ENCODE data around the gene SLC2A13.
"Not testable (repeated sequence)": the region's sequence is repeated elsewhere in the genome, so short reads cannot be mapped to it uniquely, and the experiment has no call there.

SLC2A13 gene

GRCh38 chr12:39920222-39920621, 185.7 kb downstream of the SLC2A13 start:
- DNase-seq, result no peak

GRCh38 chr12:39919790-39920189, 186.1 kb downstream of the SLC2A13 start:
- no peak for DNase-seq

- DNase-seq, result no peak
Observed at GRCh38 chr12:39915249-39915648, 190.6 kb downstream of the SLC2A13 start.

GRCh38 chr12:39912211-39912980, 193.5 kb downstream of the SLC2A13 start:
- DNase-seq, result no peak

- DNase-seq, result no peak
Observed at GRCh38 chr12:39906237-39906636, 199.6 kb downstream of the SLC2A13 start.

- no peak for DNase-seq
Observed at GRCh38 chr12:39905152-39905551, 200.7 kb downstream of the SLC2A13 start.

- no peak for DNase-seq
Observed at GRCh38 chr12:39902821-39903220, 203.1 kb downstream of the SLC2A13 start.

- no peak for DNase-seq
Observed at GRCh38 chr12:39897315-39897714, 208.6 kb downstream of the SLC2A13 start.

GRCh38 chr12:39893388-39893787, 212.5 kb downstream of the SLC2A13 start:
- not testable (repeated sequence) for DNase-seq

- DNase-seq, result no peak
Observed at GRCh38 chr12:39892146-39892545, 213.7 kb downstream of the SLC2A13 start.

- no peak for DNase-seq
Observed at GRCh38 chr12:39887856-39888255, 218.0 kb downstream of the SLC2A13 start.

- no peak for DNase-seq
Observed at GRCh38 chr12:39886106-39886505, 219.8 kb downstream of the SLC2A13 start.

GRCh38 chr12:39884616-39885125, 221.2 kb downstream of the SLC2A13 start:
- DNase-seq, result no peak

- no peak for DNase-seq
Observed at GRCh38 chr12:39883411-39883810, 222.5 kb downstream of the SLC2A13 start.

- no peak for DNase-seq
Observed at GRCh38 chr12:39878753-39879152, 227.1 kb downstream of the SLC2A13 start.

- DNase-seq, result no peak
Observed at GRCh38 chr12:39875721-39876120, 230.2 kb downstream of the SLC2A13 start.

- no peak for DNase-seq
Observed at GRCh38 chr12:39874785-39875184, 231.1 kb downstream of the SLC2A13 start.

- DNase-seq, result no peak
Observed at GRCh38 chr12:39873065-39873464, 232.8 kb downstream of the SLC2A13 start.

- no peak for DNase-seq
Observed at GRCh38 chr12:39872425-39872824, 233.5 kb downstream of the SLC2A13 start.

GRCh38 chr12:39868328-39868725, 237.6 kb downstream of the SLC2A13 start:
- no peak for DNase-seq

GRCh38 chr12:39867631-39868327, 238.1 kb downstream of the SLC2A13 start:
- DNase-seq, result no peak

- no peak for DNase-seq
Observed at GRCh38 chr12:39866135-39866534, 239.7 kb downstream of the SLC2A13 start.

- DNase-seq, result no peak
Observed at GRCh38 chr12:39860695-39861094, 245.2 kb downstream of the SLC2A13 start.

GRCh38 chr12:39853003-39853402, 252.9 kb downstream of the SLC2A13 start:
- no peak for DNase-seq

All from RPMI8226 (cell line).